NCI-H1092 treated with DMSO at 0.1 percent for 48 hours (cell line): Measurements from ENCODE around the gene PUDP.
"Not testable (repeated sequence)": the region's sequence is repeated elsewhere in the genome, so short reads cannot be mapped to it uniquely, and the experiment has no call there.

Experiments used
- DNase-seq: peaks from one replicate; lab custom pipeline; 2025; lab: John Stamatoyannopoulos, UW

PUDP gene

GRCh38 chrX:7109049-7109531, 38.9 kb downstream of the PUDP start:
- DNase-seq, result no peak

GRCh38 chrX:7108030-7108429, 39.9 kb downstream of the PUDP start:
- no peak for DNase-seq

- no peak for DNase-seq
These were observed 41.3 kb downstream of the PUDP start for GRCh38 chrX:7106649-7107048.

GRCh38 chrX:7102119-7102518, 45.8 kb downstream of the PUDP start:
- no peak for DNase-seq

GRCh38 chrX:7100022-7100421, 47.9 kb downstream of the PUDP start:
- DNase-seq, result no peak

- not testable (repeated sequence) for DNase-seq
These were observed 52.3 kb downstream of the PUDP start for GRCh38 chrX:7095657-7096056.

- no peak for DNase-seq
These were observed 54.6 kb downstream of the PUDP start for GRCh38 chrX:7093305-7093704.

GRCh38 chrX:7092543-7092942, 55.4 kb downstream of the PUDP start:
- DNase-seq, result no peak

GRCh38 chrX:7091923-7092322, 56.0 kb downstream of the PUDP start:
- DNase-seq, result no peak

GRCh38 chrX:7090641-7091040, 57.3 kb downstream of the PUDP start:
- no peak for DNase-seq

- DNase-seq, result no peak
These were observed 58.9 kb downstream of the PUDP start for GRCh38 chrX:7088968-7089615.

GRCh38 chrX:7086384-7086783, 61.6 kb downstream of the PUDP start:
- DNase-seq, result no peak

- no peak for DNase-seq
These were observed 62.1 kb downstream of the PUDP start for GRCh38 chrX:7085879-7086278.

GRCh38 chrX:7084841-7085240, 63.1 kb downstream of the PUDP start:
- DNase-seq, result no peak

GRCh38 chrX:7083468-7084396, 64.2 kb downstream of the PUDP start:
- DNase-seq, result no peak

GRCh38 chrX:7083021-7083420, 64.9 kb downstream of the PUDP start:
- DNase-seq, result no peak

- no peak for DNase-seq
These were observed 65.4 kb downstream of the PUDP start for GRCh38 chrX:7082556-7082955.

GRCh38 chrX:7077241-7078230, 70.4 kb downstream of the PUDP start:
- no peak for DNase-seq

- DNase-seq, result no peak
These were observed 71.7 kb downstream of the PUDP start for GRCh38 chrX:7076245-7076661.

- DNase-seq, result no peak
These were observed 73.1 kb downstream of the PUDP start for GRCh38 chrX:7074908-7075204.

GRCh38 chrX:7074148-7074907, 73.6 kb downstream of the PUDP start:
- no peak for DNase-seq
